Ishikawa (cell line): ENCODE data around the gene ATP6AP1.

Experiments
- CREB1 ChIP-seq: IDR thresholded peaks from 2 replicates; pipeline ENCODE4 v1.6.1; 2012; ENCODE audit warnings: low read depth
- EGR1 ChIP-seq: IDR thresholded peaks from 2 replicates; pipeline ENCODE4 v1.6.1; 2012
- EP300 ChIP-seq: IDR thresholded peaks from 2 replicates; pipeline ENCODE4 v1.6.1; 2012; ENCODE audit warnings: borderline replicate concordance
- FOXM1 ChIP-seq: IDR thresholded peaks from 2 replicates; pipeline ENCODE4 v1.6.1; 2012; ENCODE audit warnings: low read depth, borderline replicate concordance
- MAX ChIP-seq: IDR thresholded peaks from 2 replicates; pipeline ENCODE4 v1.6.1; 2012
- REST ChIP-seq: IDR thresholded peaks from 2 replicates; pipeline ENCODE4 v1.6.1; 2012; ENCODE audit warnings: low read depth, mild to moderate bottlenecking
- TAF1 ChIP-seq: IDR thresholded peaks from 2 replicates; pipeline ENCODE4 v1.6.1; 2012; ENCODE audit warnings: low read depth, mild to moderate bottlenecking
- TEAD4 ChIP-seq: IDR thresholded peaks from 2 replicates; pipeline ENCODE4 v1.6.1; 2012
- USF1 ChIP-seq: IDR thresholded peaks from 2 replicates; pipeline ENCODE4 v1.6.1; 2012

- TF ChIP-seq EGR1: no peak
- TF ChIP-seq CREB1: no peak
- TF ChIP-seq MAX: no peak
- TF ChIP-seq FOXM1: no peak
- no peak for TF ChIP-seq TAF1
- no peak for TF ChIP-seq USF1
- TF ChIP-seq EP300: no peak
- TF ChIP-seq TEAD4: no peak
- TF ChIP-seq REST: no peak
Observed at GRCh38 chrX:154432210-154432609, 3.7 kb downstream of the ATP6AP1 start.
